ENCODE measurements around the gene EIF3J. TPM values are rescaled to one million over a fixed set of nuclear protein-coding genes. Genes with fewer than 3 reads are reported as not detected.

The EIF3J gene
- total RNA-seq, 6 experiments from 2014 or later: 83.2 to 120 (median 87.5) TPM

GRCh38 chr15:44495562-44495961, 41.4 kb upstream of the EIF3J start:
- no peak overlapping the region for H3K4me3 Mint-ChIP-seq
- H3K36me3 Mint-ChIP-seq (ENCODE audit: low read depth): peaks cover 18% of the 10 kb centered on the region
- no peaks in the 10 kb centered on the region for H3K27me3 Mint-ChIP-seq (ENCODE audit: insufficient read depth)
- no peak overlapping the region for H3K27ac Mint-ChIP-seq
- no peaks in the 10 kb centered on the region for H3K9me3 Mint-ChIP-seq
- peaks cover 10% of the 10 kb centered on the region for H3K4me1 Mint-ChIP-seq (ENCODE audit: low read depth)
- no peak for TF ChIP-seq CTCF (IDR thresholded peaks at IDR 0.05)
- DNase-seq: no peak

GRCh38 chr15:44500555-44500954, 36.4 kb upstream of the EIF3J start:
- DNase-seq: no peak
- Mint-ChIP-seq H3K27me3 (ENCODE audit: insufficient read depth) (peaks cover 1% of the 10 kb centered on the region; the same call in 1 of the 2 replicates), H3K4me1 (ENCODE audit: low read depth) (no peaks in the 10 kb centered on the region), H3K9me3 (no peaks in the 10 kb centered on the region), H3K27ac (no peak overlapping the region; the same call in 1 of the 2 replicates), H3K4me3 (no peak overlapping the region), H3K36me3 (ENCODE audit: low read depth) (peaks cover 19% of the 10 kb centered on the region)
- TF ChIP-seq CTCF (IDR thresholded peaks at IDR 0.05): no peak

- Mint-ChIP-seq H3K9me3 (no peaks in the 10 kb centered on the region), H3K27me3 (ENCODE audit: insufficient read depth) (peaks cover 1% of the 10 kb centered on the region; the same call in 1 of the 2 replicates), H3K4me3 (no peak overlapping the region), H3K27ac (no peak overlapping the region), H3K36me3 (ENCODE audit: low read depth) (peaks cover 12% of the 10 kb centered on the region), H3K4me1 (ENCODE audit: low read depth) (no peaks in the 10 kb centered on the region)
- peak; percentile 52 for DNase-seq
- peak; percentile 81 for TF ChIP-seq CTCF (IDR thresholded peaks at IDR 0.05)
These were observed 35.1 kb upstream of the EIF3J start for GRCh38 chr15:44501768-44502366.

- H3K36me3 Mint-ChIP-seq (ENCODE audit: low read depth): peaks cover 12% of the 10 kb centered on the region; the same call in 1 of the 2 replicates
- TF ChIP-seq CTCF (IDR thresholded peaks at IDR 0.05): no peak
These were observed 20.5 kb upstream of the EIF3J start for GRCh38 chr15:44516436-44516835.

GRCh38 chr15:44519537-44519936, 17.4 kb upstream of the EIF3J start:
- Mint-ChIP-seq H3K27ac (no peak overlapping the region), H3K9me3 (no peaks in the 10 kb centered on the region), H3K4me3 (no peak overlapping the region), H3K4me1 (ENCODE audit: low read depth) (peaks cover 7% of the 10 kb centered on the region), H3K27me3 (ENCODE audit: insufficient read depth) (no peaks in the 10 kb centered on the region), H3K36me3 (ENCODE audit: low read depth) (peaks cover 12% of the 10 kb centered on the region; the same call in 1 of the 2 replicates)
- no peak for DNase-seq
- TF ChIP-seq CTCF (IDR thresholded peaks at IDR 0.05): no peak

More at GRCh38 chr15:44516436-44516835, 20.5 kb upstream of the EIF3J start:
- no peak overlapping the region for H3K27ac Mint-ChIP-seq
- no peaks in the 10 kb centered on the region for H3K9me3 Mint-ChIP-seq
- no peaks in the 10 kb centered on the region for H3K4me1 Mint-ChIP-seq (ENCODE audit: low read depth)
- no peak for DNase-seq
- no peak overlapping the region for H3K4me3 Mint-ChIP-seq
- H3K27me3 Mint-ChIP-seq (ENCODE audit: insufficient read depth): no peaks in the 10 kb centered on the region
